ENCODE data around the gene TDRD1. TPM values are rescaled to one million over a fixed set of nuclear protein-coding genes. Genes with fewer than 3 reads are reported as not detected.

Gene TDRD1
- total RNA-seq, 1 experiment from 2014 or later = not detected

- BruUV-seq (replicated peaks) = no TSS peak
- no peak for ATAC-seq
- TF ChIP-seq REST (IDR thresholded peaks at IDR 0.05; ENCODE audit: low read depth) = no peak
Measured at GRCh38 chr10:114220281-114220680, 41.1 kb downstream of the TDRD1 start.

GRCh38 chr10:114221235-114221634, 42.1 kb downstream of the TDRD1 start:
- H3K9me2 ChIP-seq (ENCODE audit: insufficient read depth) = no peaks in the 10 kb centered on the region
- BruUV-seq (replicated peaks) = no TSS peak
- H3K36me3 ChIP-seq (ENCODE audit: control insufficient read depth in 1 of 2, insufficient read depth in 2 of 2, low read length in 2 of 2) = no peaks in the 10 kb centered on the region
- H3K27ac ChIP-seq (ENCODE audit: low read depth, low read length) = no peak overlapping the region
- no peak overlapping the region for H3K9ac ChIP-seq (ENCODE audit: low read length)
- H4K20me1 ChIP-seq (ENCODE audit: insufficient read depth) = no peaks in the 10 kb centered on the region; the same call in 1 of the 2 replicates
- POLR2A ChIA-PET = no interaction called here
- CTCF ChIA-PET = no interaction called here
- no peak for TF ChIP-seq MAX (IDR thresholded peaks at IDR 0.05)
- no peak for TF ChIP-seq CTCF (IDR thresholded peaks at IDR 0.05 in 2 of 3, conservative IDR thresholded peaks at IDR 0.05 in 1 of 3; ENCODE audit: borderline replicate concordance in 1 of 3, insufficient read depth in 1 of 3, low read depth in 2 of 3, low read length in 2 of 3)
- TF ChIP-seq ELF1 (IDR thresholded peaks at IDR 0.05; ENCODE audit: borderline replicate concordance, low read depth) = no peak
- peak; percentile 85; the same call in 1 of the 2 replicates for TF ChIP-seq EZH2 (IDR thresholded peaks at IDR 0.05)
- no peak for TF ChIP-seq POLR2AphosphoS5 (IDR thresholded peaks at IDR 0.05; ENCODE audit: low read depth, low read length)
- no peak overlapping the region for H2AFZ ChIP-seq (ENCODE audit: low read depth, low read length, poor library complexity, severe bottlenecking)
- H3K9me3 ChIP-seq (ENCODE audit: control insufficient read depth in 1 of 2, insufficient read depth in 1 of 2, low read depth in 1 of 2, low read length in 2 of 2) = no peaks in the 10 kb centered on the region
- no peaks in the 10 kb centered on the region for H3K79me2 ChIP-seq (ENCODE audit: insufficient read depth, low read length)
- DNase-seq (ENCODE audit: low read depth, low spot score) (no peak), ATAC-seq (no peak)
- intact Hi-C loops (cut with micrococcal nuclease) = no loop called here
- no peak overlapping the region for H3K4me2 ChIP-seq (ENCODE audit: low read length)
- peaks cover 90% of the 10 kb centered on the region for H3K27me3 ChIP-seq (ENCODE audit: insufficient read depth, low read length)
- no peaks in the 10 kb centered on the region for H3K4me1 ChIP-seq (ENCODE audit: control insufficient read depth in 1 of 2, insufficient read depth in 2 of 2, low read length in 2 of 2)
- RAD21 ChIA-PET (ENCODE audit: low non-redundant PET in 1 of 2, low total read pairs in 2 of 2, uncharacterized antibody in 2 of 2, unreplicated experiment in 2 of 2) = no interaction called here
- H3K4me3 ChIP-seq (replicated peaks in 1 of 2; ENCODE audit: low read depth in 1 of 2, low read length in 2 of 2) = no peak overlapping the region

More at GRCh38 chr10:114220281-114220680, 41.1 kb downstream of the TDRD1 start:
- Histone ChIP-seq H3K9me2 (ENCODE audit: insufficient read depth) (no peaks in the 10 kb centered on the region), H3K27me3 (ENCODE audit: insufficient read depth, low read length) (peaks cover 83% of the 10 kb centered on the region), H3K36me3 (ENCODE audit: control insufficient read depth in 1 of 2, insufficient read depth in 2 of 2, low read length in 2 of 2) (no peaks in the 10 kb centered on the region), H3K27ac (ENCODE audit: low read depth, low read length) (no peak overlapping the region), H3K9me3 (ENCODE audit: control insufficient read depth in 1 of 2, insufficient read depth in 1 of 2, low read depth in 1 of 2, low read length in 2 of 2) (no peaks in the 10 kb centered on the region), H3K79me2 (ENCODE audit: insufficient read depth, low read length) (no peaks in the 10 kb centered on the region), H3K4me1 (ENCODE audit: control insufficient read depth in 1 of 2, insufficient read depth in 2 of 2, low read length in 2 of 2) (no peaks in the 10 kb centered on the region), H2AFZ (ENCODE audit: low read depth, low read length, poor library complexity, severe bottlenecking) (no peak overlapping the region), H3K4me3 (replicated peaks in 1 of 2; ENCODE audit: low read depth in 1 of 2, low read length in 2 of 2) (no peak overlapping the region), H3K4me2 (ENCODE audit: low read length) (no peak overlapping the region), H3K9ac (ENCODE audit: low read length) (no peak overlapping the region), H4K20me1 (ENCODE audit: insufficient read depth) (no peaks in the 10 kb centered on the region; the same call in 1 of the 2 replicates)
- RAD21 ChIA-PET (ENCODE audit: low non-redundant PET in 1 of 2, low total read pairs in 2 of 2, uncharacterized antibody in 2 of 2, unreplicated experiment in 2 of 2) = no interaction called here
- DNase-seq (ENCODE audit: low read depth, low spot score) = no peak
- intact Hi-C loops (cut with micrococcal nuclease) = no loop called here
- CTCF ChIA-PET = no interaction called here
- POLR2A ChIA-PET = no interaction called here

Measured in HCT116 (cell line).